SK-N-MC (cell line): ENCODE results near the gene ARHGEF7.

Experiments used
- DNase-seq: peaks from one replicate; pipeline ENCODE4 v3.0.0-alpha.2; 2011; ENCODE audit warnings: low read depth, low spot score
- H3K27ac ChIP-seq: fragments of 200-600 bp; sonication (generic); 2 replicates; pipeline ENCODE4 v1.5.1; 2016; ENCODE audit warnings: mixed run types
- H3K36me3 ChIP-seq: fragments of 200-600 bp; sonication (generic); 2 replicates; pipeline ENCODE4 v1.6.1; 2017; ENCODE audit warnings: antibody characterized with exemption, low read length, mixed read lengths; ENCODE audit not compliant: insufficient read depth
- H3K4me3 ChIP-seq: fragments of 200-600 bp; sonication (generic); 2 replicates; pipeline ENCODE4 v1.5.1; 2016
- H3K9ac ChIP-seq: fragments of 200-600 bp; sonication (generic); 2 replicates; pipeline ENCODE4 v1.8.0; 2017; ENCODE audit warnings: mixed run types, mixed read lengths; ENCODE audit not compliant: insufficient read length
- H3K9me3 ChIP-seq: fragments of 200-600 bp; sonication (generic); 2 replicates; pipeline ENCODE4 v1.6.1; 2017; ENCODE audit warnings: low read depth, mild to moderate bottlenecking, antibody characterized with exemption, low read length, moderate library complexity, mixed read lengths
- EZH2 ChIP-seq: fragments of 200-600 bp; sonication (generic); IDR thresholded peaks from one replicate; pipeline ENCODE4 v1.6.1; 2017; ENCODE audit warnings: antibody characterized with exemption
- FOXP2 ChIP-seq: optimal IDR thresholded peaks from 2 replicates; pipeline ENCODE3; 2011; ENCODE audit warnings: mild to moderate bottlenecking, moderate library complexity; ENCODE audit not compliant: insufficient read depth; ENCODE audit errors: extremely low read length, control extremely low read depth
- POLR2AphosphoS5 ChIP-seq: IDR thresholded peaks from 2 replicates; pipeline ENCODE4 v1.6.1; 2012; ENCODE audit warnings: mild to moderate bottlenecking, low read depth, low read length, borderline replicate concordance

ARHGEF7 gene

DNA sequence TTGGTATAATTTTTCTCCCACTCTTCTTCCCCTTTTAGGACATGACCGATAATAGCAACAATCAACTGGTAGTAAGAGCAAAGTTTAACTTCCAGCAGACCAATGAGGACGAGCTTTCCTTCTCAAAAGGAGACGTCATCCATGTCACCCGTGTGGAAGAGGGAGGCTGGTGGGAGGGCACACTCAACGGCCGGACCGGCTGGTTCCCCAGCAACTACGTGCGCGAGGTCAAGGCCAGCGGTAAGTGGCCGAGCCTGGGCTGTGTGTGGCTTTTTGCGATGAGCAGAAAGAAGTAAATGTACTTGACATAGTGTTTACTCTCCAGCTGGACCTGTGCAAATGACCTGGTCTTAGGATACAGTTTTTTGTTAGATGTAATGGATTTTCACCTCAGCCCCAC is 102.5 kb downstream of the ARHGEF7 start:
- H3K27ac ChIP-seq, result no peak overlapping the region
- no peak for DNase-seq

DNA sequence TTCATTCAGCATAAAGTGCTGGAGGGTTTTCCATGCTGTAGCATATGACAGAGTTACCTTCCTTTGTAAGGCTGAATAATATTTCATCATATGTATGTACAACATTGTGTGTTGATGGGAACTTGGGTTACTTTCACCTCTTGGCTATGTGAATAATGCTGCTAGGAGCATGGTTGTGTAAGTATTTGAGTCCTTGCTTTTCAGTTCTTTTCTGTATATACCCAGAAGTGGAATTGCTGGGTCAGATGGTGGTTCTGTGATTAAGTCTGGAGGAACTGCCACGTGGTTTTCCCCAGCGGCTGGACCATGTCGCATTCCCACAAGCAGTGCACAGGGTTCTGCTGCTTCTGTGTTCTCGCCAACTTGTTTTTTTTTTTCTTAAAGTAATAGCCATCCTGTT is 104.2 kb downstream of the ARHGEF7 start:
- TF ChIP-seq EZH2 (no peak), POLR2AphosphoS5 (no peak), FOXP2 (no peak)
- Histone ChIP-seq H3K27ac (no peak overlapping the region), H3K36me3 (no peaks in the 10 kb centered on the region), H3K9ac (no peak overlapping the region), H3K4me3 (no peak overlapping the region), H3K9me3 (no peaks in the 10 kb centered on the region)
- DNase-seq, result no peak

More for the DNA sequence above, 102.5 kb downstream of the ARHGEF7 start:
- no peak for TF ChIP-seq EZH2
- TF ChIP-seq FOXP2, result no peak
- no peak for TF ChIP-seq POLR2AphosphoS5
- Histone ChIP-seq H3K9ac (no peak overlapping the region), H3K36me3 (no peaks in the 10 kb centered on the region), H3K4me3 (no peak overlapping the region), H3K9me3 (no peaks in the 10 kb centered on the region)

DNA sequence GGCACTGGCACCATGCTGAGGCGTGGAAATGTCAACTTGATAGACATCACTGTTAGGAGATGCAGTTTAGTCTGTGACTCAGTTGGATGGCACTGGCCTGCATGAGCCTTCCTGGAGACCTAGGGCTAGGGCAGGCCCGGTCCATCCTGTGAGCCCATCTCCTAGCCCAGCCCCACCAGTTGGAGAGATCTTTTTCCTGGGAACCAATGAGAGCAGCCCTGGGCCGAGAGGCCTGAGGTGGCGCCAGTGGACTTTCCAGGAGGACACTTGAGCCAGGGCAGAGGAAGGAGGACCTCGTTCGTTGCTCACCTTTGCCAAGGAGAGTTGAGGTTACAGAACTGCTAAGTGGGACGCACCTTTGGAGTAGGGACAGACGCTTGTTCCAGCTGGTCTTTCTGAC is 104.8 kb downstream of the ARHGEF7 start:
- H3K4me3 ChIP-seq, result no peak overlapping the region
- no peak overlapping the region for H3K9ac ChIP-seq
- no peaks in the 10 kb centered on the region for H3K36me3 ChIP-seq
- no peak for DNase-seq
- TF ChIP-seq EZH2 (no peak), POLR2AphosphoS5 (no peak), FOXP2 (no peak)
- no peak overlapping the region for H3K27ac ChIP-seq
- H3K9me3 ChIP-seq, result no peaks in the 10 kb centered on the region

DNA sequence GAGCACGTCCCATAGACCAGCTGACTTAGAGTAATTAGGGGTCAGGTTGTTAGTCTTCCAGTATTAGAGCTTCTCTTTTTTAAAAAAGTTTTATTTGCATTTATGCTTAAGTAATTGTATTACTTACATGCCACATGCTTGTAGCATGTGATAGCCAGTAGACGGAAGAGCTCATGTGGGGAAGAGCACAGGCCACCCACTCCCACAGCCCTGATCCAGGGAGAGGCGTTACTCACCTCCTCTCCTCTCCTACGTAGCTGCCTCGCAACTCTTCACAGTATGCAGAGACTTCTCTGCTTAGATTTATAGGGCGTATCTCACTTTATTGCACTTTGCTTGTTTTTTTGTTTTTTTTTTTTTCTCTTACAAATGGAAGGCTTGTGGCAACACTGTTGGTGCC is 110.1 kb downstream of the ARHGEF7 start:
- no peaks in the 10 kb centered on the region for H3K36me3 ChIP-seq
- H3K9me3 ChIP-seq, result no peaks in the 10 kb centered on the region
- TF ChIP-seq POLR2AphosphoS5, result no peak
- TF ChIP-seq FOXP2, result no peak
- no peak for TF ChIP-seq EZH2
- H3K4me3 ChIP-seq, result no peak overlapping the region
- no peak overlapping the region for H3K27ac ChIP-seq
- DNase-seq, result no peak
- no peak overlapping the region for H3K9ac ChIP-seq

DNA sequence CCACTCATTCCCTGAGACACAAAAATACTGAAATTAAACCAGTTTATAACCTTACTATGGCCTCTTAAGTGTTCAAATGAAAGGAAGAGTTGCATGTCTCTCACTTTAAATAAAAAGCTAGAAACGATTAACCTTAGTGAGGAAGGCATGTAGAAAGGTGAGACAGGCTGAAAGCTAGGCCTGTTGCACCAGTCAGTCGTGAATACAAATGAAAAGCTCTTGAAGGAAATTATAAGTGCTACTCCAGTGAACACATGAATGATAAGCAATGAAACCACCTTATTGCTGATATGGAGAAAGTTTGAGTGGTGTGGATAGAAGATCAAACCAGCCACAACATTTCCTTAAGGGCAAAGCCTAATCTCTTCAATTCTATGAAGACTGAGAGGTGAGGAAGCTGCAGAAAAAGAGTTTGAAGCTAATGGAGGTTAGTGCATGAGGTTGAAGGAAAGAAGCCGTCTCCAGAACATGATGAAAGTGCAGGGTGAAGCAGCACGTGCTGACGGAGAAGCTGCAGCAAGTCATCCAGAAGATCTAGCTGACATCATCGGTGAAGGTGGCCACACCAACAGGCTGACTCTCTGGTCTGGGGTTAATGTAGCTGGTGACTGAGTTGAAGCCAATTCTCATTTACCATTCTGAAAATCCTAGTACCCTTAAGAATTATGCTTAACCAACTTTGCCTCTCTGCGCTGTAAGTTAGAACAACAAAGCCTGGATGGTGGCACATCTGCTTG is 110.9 kb downstream of the ARHGEF7 start:
- H3K4me3 ChIP-seq, result no peak overlapping the region
- DNase-seq, result no peak
- no peak overlapping the region for H3K9ac ChIP-seq
- no peaks in the 10 kb centered on the region for H3K9me3 ChIP-seq
- TF ChIP-seq EZH2, result no peak
- H3K36me3 ChIP-seq, result no peaks in the 10 kb centered on the region
- H3K27ac ChIP-seq, result no peak overlapping the region

DNA sequence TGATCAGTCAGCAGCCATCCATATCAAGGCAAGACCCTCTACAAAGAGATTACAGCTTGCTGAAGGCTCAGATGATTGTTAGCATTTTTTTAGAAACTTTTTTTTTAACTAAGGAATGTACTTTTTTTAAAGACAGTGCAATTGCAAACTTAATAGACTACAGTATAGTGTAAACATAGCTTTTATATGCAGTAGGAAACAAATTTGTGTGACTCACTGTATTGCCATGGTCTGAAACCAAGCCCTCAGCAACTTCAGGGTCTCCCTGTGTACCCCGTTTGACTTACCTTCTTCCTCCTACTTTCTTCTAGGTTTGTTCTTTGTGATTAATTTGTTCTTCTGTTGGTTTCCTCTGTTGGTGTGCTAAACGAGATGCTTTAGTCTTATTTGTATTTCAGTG is 112.3 kb downstream of the ARHGEF7 start:
- Histone ChIP-seq H3K27ac (no peak overlapping the region), H3K9ac (no peak overlapping the region), H3K9me3 (no peaks in the 10 kb centered on the region), H3K4me3 (no peak overlapping the region), H3K36me3 (no peaks in the 10 kb centered on the region)
- TF ChIP-seq POLR2AphosphoS5, result no peak
- TF ChIP-seq FOXP2, result no peak
- no peak for TF ChIP-seq EZH2
- no peak for DNase-seq

DNA sequence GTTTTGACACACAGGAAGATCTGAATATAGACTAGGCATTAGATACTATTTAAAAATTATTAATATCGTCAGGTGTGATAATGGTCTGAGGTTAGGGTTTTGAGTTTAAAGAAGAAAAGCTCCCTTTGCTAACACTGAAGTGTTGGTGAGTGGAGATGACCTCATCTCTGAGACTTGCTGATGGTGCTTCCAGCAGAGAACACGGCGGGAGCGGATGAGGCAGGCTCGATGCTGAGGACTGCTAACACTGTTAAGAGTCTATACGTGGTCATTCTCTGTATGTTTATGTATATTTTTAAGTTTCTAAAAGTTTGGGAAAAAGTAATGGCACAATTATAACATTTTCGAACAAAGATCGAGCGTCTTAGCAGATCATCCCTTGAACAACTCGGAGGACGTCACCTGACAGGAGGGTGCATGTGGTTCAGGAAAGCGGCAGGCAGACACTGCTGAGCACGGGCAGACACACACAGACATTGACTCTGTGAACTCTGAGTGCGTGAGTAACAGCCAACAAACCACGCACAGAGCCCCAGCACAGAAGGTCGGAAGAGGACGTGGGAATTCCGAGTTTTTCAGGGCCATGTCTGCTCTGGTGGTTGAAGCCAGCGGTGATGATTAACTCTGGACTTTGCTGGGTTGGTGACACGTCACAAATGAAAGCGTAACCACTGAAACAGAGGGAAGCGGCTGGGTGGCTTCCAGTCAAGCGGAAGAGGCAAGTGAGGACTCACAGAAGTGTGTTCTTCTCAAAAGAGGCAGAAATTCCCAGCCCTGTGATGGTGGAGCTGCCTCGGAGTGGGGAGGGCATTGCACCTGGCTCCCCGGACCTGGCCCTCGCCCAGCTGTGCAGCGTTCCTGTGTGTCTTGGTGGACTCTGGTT is 113.4 kb downstream of the ARHGEF7 start:
- no peaks in the 10 kb centered on the region for H3K9me3 ChIP-seq
- no peak for DNase-seq
- no peak overlapping the region for H3K27ac ChIP-seq
- no peak overlapping the region for H3K9ac ChIP-seq
- no peaks in the 10 kb centered on the region for H3K36me3 ChIP-seq
- TF ChIP-seq EZH2, result no peak
- TF ChIP-seq POLR2AphosphoS5, result no peak
- H3K4me3 ChIP-seq, result no peak overlapping the region

DNA sequence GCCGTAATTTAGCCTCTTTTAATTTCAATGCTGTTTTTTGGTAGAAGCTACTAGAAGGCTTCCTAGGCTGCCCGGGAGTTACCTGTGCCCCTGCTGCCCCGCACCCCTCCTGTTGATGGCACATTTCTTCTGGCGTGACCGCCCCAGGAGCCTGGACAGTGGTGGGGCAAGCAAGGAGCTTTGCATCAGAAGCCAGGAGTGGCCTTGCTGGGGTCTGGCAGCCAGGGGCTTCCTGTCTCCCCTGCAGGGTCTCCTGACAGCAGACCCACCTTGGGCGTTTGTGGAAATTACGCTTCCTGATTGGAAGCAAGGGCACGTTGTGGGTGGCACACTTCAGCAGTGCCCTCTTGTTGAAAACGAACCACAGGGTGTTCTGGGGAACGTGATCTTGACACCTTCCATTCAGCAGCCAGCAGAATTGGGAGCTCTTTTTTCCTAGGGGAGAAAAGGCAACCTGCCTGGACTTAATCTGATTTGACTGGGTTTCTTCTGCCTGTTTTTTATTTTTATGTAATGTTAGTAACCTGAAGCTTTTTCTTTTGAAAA is 115.3 kb downstream of the ARHGEF7 start:
- Histone ChIP-seq H3K27ac (no peak overlapping the region), H3K36me3 (peaks cover 6% of the 10 kb centered on the region; the same call in 1 of the 2 replicates), H3K9ac (no peak overlapping the region), H3K9me3 (no peaks in the 10 kb centered on the region), H3K4me3 (no peak overlapping the region)
- TF ChIP-seq POLR2AphosphoS5 (no peak), EZH2 (no peak), FOXP2 (no peak)
- no peak for DNase-seq
